HepG2 (cell line): ENCODE results near the gene ZNF691. TPM values are rescaled to one million over a fixed set of nuclear protein-coding genes. Genes with fewer than 3 reads are reported as not detected.

Source experiments
- ATAC-seq: fragments of 200-7000 bp; cut with Tn5 transposase; 3 replicates; pipeline ENCODE4 v1.9.1; 2020; ENCODE audit warnings: mild to moderate bottlenecking, moderate library complexity
- BruUV-seq: library from RNA; stranded (reverse); fragments of 400-500 nt; replicated peaks from 2 replicates; lab custom pipeline; 2021; lab: Mats Ljungman, UMichigan
- CTCF ChIA-PET: fragments of 300-600 bp; formaldehyde crosslinking; extraction: SDS; loops from one replicate; lab custom pipeline; 2021; ENCODE audit warnings: low total read pairs, inconsistent platforms, low intra/inter-chr PET ratio; lab: Yijun Ruan, JAX
- POLR2A ChIA-PET: fragments of 350-600 bp; sonication (Branson Sonifier 250); formaldehyde crosslinking; loops from one replicate; lab custom pipeline; 2020; ENCODE audit warnings: antibody characterized with exemption, inconsistent platforms; lab: Yijun Ruan, JAX
- DNase-seq: peaks from one replicate; pipeline ENCODE4 v3.0.0-alpha.2; 2015; ENCODE audit warnings: low spot score
- FAIRE-seq: peaks from 3 replicates; lab custom pipeline; 2011; peaks lifted over from hg19 to GRCh38; lab: Jason Lieb, UNC
- H2AFZ ChIP-seq: one replicate; pipeline ENCODE4 v1.6.1; 2011; ENCODE audit warnings: low read length, inconsistent platforms
- H3K27ac ChIP-seq: fragments of 300-600 bp; 3 replicates; pipeline ENCODE4 v1.8.0; 2011; ENCODE audit warnings: mixed run types, mild to moderate bottlenecking, mixed read lengths, low read length, inconsistent platforms; ENCODE audit not compliant: insufficient read depth; ENCODE audit errors: extremely low read length
- H3K27me3 ChIP-seq, 2 experiments: fragments of 200-600 bp in 1 of 2; 2 replicates in 1 of 2; 3 replicates in 1 of 2; pipeline versions ENCODE4 v1.6.0 to v1.8.0; 2011; ENCODE audit warnings: low read length in 2 of 2, mild to moderate bottlenecking in 2 of 2, moderate library complexity in 2 of 2, inconsistent platforms in 1 of 2; ENCODE audit not compliant: insufficient read depth in 2 of 2, control insufficient read depth in 1 of 2
- H3K36me3 ChIP-seq, 2 experiments: fragments of 200-600 bp in 1 of 2; replicated peaks in 1 of 2; 2 replicates in 1 of 2; 3 replicates in 1 of 2; pipeline versions ENCODE4 v1.5.1 to v1.8.0; 2011; ENCODE audit warnings: low read length in 2 of 2, inconsistent platforms in 1 of 2; ENCODE audit not compliant: insufficient read depth in 2 of 2, control insufficient read depth in 1 of 2
- H3K4me1 ChIP-seq: 2 replicates; pipeline ENCODE4 v1.5.1; 2012; ENCODE audit warnings: low read length, inconsistent platforms; ENCODE audit not compliant: insufficient read depth
- H3K4me2 ChIP-seq: 2 replicates; pipeline ENCODE4 v1.6.0; 2011; ENCODE audit warnings: low read depth, low read length, inconsistent platforms
- H3K4me3 ChIP-seq, 3 experiments: fragments of 200-600 bp in 1 of 3; sonication (generic), shearing (Covaris generic) in 1 of 3; replicated peaks in 1 of 3; 2 replicates each; pipeline ENCODE4 v1.5.1; 2011 to 2016; ENCODE audit warnings: low read length in 3 of 3, inconsistent platforms in 2 of 3, low read depth in 2 of 3, mild to moderate bottlenecking in 2 of 3, control low read depth in 1 of 3, mixed read lengths in 1 of 3; ENCODE audit not compliant: insufficient read depth in 1 of 3
- H3K79me2 ChIP-seq: one replicate; pipeline ENCODE4 v1.6.1; 2011; ENCODE audit warnings: low read length, inconsistent platforms; ENCODE audit not compliant: insufficient read depth
- H3K9ac ChIP-seq: 2 replicates; pipeline ENCODE4 v1.6.0; 2011; ENCODE audit warnings: mild to moderate bottlenecking, low read depth, low read length, inconsistent platforms; ENCODE audit not compliant: insufficient read depth
- H3K9me3 ChIP-seq: 2 replicates; pipeline ENCODE4 v1.5.1; 2012; ENCODE audit warnings: mild to moderate bottlenecking, low read length
- H4K20me1 ChIP-seq: 2 replicates; pipeline ENCODE4 v1.6.0; 2011; ENCODE audit warnings: inconsistent platforms, mild to moderate bottlenecking, low read length, moderate library complexity; ENCODE audit not compliant: insufficient read depth
- HNRNPLL ChIP-seq: fragments of 200-400 bp; formaldehyde crosslinking; IDR thresholded peaks from 2 replicates; pipeline ENCODE4 v1.6.1; 2017; ENCODE audit warnings: mild to moderate bottlenecking, low read depth, low read length; ENCODE audit not compliant: poor library complexity, severe bottlenecking
- THYN1 ChIP-seq: sonication (generic); formaldehyde crosslinking; IDR thresholded peaks from 2 replicates; pipeline ENCODE4 v1.8.1; 2023; ENCODE audit warnings: low read depth, mild to moderate bottlenecking, moderate library complexity, missing genetic modification reagents, borderline replicate concordance
- WIZ ChIP-seq: sonication (generic); formaldehyde crosslinking; IDR thresholded peaks from 2 replicates; pipeline ENCODE4 v1.5.1; 2020; ENCODE audit warnings: mild to moderate bottlenecking, missing genetic modification reagents
- ZC3H13 ChIP-seq: sonication (generic); formaldehyde crosslinking; IDR thresholded peaks from 2 replicates; pipeline ENCODE4 v1.8.1; 2023; ENCODE audit warnings: mild to moderate bottlenecking, missing genetic modification reagents, moderate library complexity
- ZMYM2 ChIP-seq: sonication (generic); formaldehyde crosslinking; IDR thresholded peaks from 2 replicates; pipeline ENCODE4 v1.8.0; 2022; ENCODE audit warnings: mild to moderate bottlenecking, missing genetic modification reagents
- ZNF274 ChIP-seq: sonication (generic); formaldehyde crosslinking; IDR thresholded peaks from 2 replicates; pipeline ENCODE4 v1.5.1; 2020; ENCODE audit warnings: mild to moderate bottlenecking, missing genetic modification reagents
- ZNF44 ChIP-seq: sonication (generic); formaldehyde crosslinking; IDR thresholded peaks from 2 replicates; pipeline ENCODE4 v1.5.1; 2020; ENCODE audit warnings: mild to moderate bottlenecking, missing genetic modification reagents
- ZNF562 ChIP-seq: sonication (generic); formaldehyde crosslinking; IDR thresholded peaks from 2 replicates; pipeline ENCODE4 v1.8.0; 2022; ENCODE audit warnings: missing genetic modification reagents, borderline replicate concordance
- WGBS: methylation state at CpG from one replicate; pipeline ENCODE4 v1.1.6; 2017; ENCODE audit warnings: low lambda C conversion rate; 5-methylcytosine and 5-hydroxymethylcytosine counted together
- in situ Hi-C: cut with HindIII; loops from 2 replicates; pipeline ENCODE4 v1.10.0; 2017; ENCODE audit warnings: low pct_unique_long_range_greater_than_20kb; ENCODE audit not compliant: extremely low pct_ligation_motif_present
- intact Hi-C: fragments of 100-400 bp; cut with micrococcal nuclease; formaldehyde crosslinking; loops from one replicate; pipeline ENCODE4 v1.10.0; 2022; ENCODE audit not compliant: unreplicated experiment
- polyA plus RNA-seq, 8 experiments: library from polyadenylated mRNA; depleted of rRNA in 3 of 8; stranded (reverse) in 7 of 8; unstranded in 1 of 8; fragments of >200 nt; fragmentation: Illumina TruSeq in 4 of 8; extraction: Trizol in 4 of 8; gene quantifications; 2 replicates each; pipeline versions ENCODE4 v1.2.1 to v1.2.3, GENCODE V29; 2011 to 2016; ENCODE audit warnings: low read depth in 4 of 8, missing spikeins in 1 of 8, mixed read lengths in 1 of 8; ENCODE audit not compliant: insufficient read depth in 1 of 8
- total RNA-seq, 5 experiments: library from RNA; depleted of rRNA; stranded (reverse); fragments of >200 nt; fragmentation: Illumina TruSeq; extraction: Trizol; gene quantifications; 2 replicates each; pipeline ENCODE4 v1.2.3, GENCODE V29; 2016; ENCODE audit warnings: low read depth in 1 of 5
- TF ChIP-seq, protein P1 (sequence below): sonication (generic); formaldehyde crosslinking; IDR thresholded peaks from 2 replicates; pipeline ENCODE4 v1.8.1; 2023; ENCODE audit warnings: mild to moderate bottlenecking, inconsistent platforms, moderate library complexity, missing genetic modification reagents, borderline replicate concordance
- TF ChIP-seq, protein P2 (sequence below): sonication (generic); formaldehyde crosslinking; IDR thresholded peaks from 2 replicates; pipeline ENCODE4 v1.9.0; 2022; ENCODE audit warnings: missing genetic modification reagents, mild to moderate bottlenecking, borderline replicate concordance
- TF ChIP-seq, protein P3 (sequence below): sonication (generic); formaldehyde crosslinking; IDR thresholded peaks from 2 replicates; pipeline ENCODE4 v1.8.1; 2023; ENCODE audit warnings: mild to moderate bottlenecking, missing genetic modification reagents
- TF ChIP-seq, protein P4 (sequence below): sonication (generic); formaldehyde crosslinking; IDR thresholded peaks from 2 replicates; pipeline ENCODE4 v1.4.0; 2020; ENCODE audit warnings: missing genetic modification reagents

The ZNF691 gene
- total and polyA plus RNA-seq, 2 of the 13 experiments (the other 11 are each of a cell fraction or from before 2014, with no cell fraction given): 7.6 to 7.8 TPM

DNA sequence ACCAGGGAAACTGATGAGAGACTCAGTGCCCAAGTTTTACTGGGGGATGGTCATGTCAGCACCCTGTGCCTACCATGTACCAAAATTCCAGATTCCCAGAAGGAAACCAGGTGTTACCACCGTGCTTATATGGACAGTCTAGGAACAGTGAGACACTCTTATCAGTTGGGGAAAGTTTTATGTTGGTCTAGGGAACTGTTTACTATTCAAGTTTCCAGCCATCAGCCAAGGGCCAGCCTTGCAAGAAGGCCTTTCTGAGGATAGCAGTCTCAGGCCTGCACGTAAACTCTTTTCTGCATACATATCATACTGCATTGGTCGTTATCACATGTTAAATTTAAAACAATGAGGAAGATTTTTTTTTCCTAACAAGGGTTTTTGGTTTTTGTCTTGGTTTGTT lies 49.0 kb upstream of the ZNF691 start:
- no peaks in the 10 kb centered on the region for H4K20me1 ChIP-seq
- no peak overlapping the region for H3K9ac ChIP-seq
- no peaks in the 10 kb centered on the region for H3K27me3 ChIP-seq
- DNase-seq (no peak), FAIRE-seq (no peak), ATAC-seq (no peak)
- no peaks in the 10 kb centered on the region for H3K4me1 ChIP-seq
- H3K36me3 ChIP-seq: no peaks in the 10 kb centered on the region
- H3K9me3 ChIP-seq: no peaks in the 10 kb centered on the region
- POLR2A ChIA-PET: no interaction called here
- in situ Hi-C loops (no loop called here), intact Hi-C loops (no loop called here)
- no peak overlapping the region for H3K4me3 ChIP-seq
- no peak overlapping the region for H3K27ac ChIP-seq
- CTCF ChIA-PET: no interaction called here
- TF ChIP-seq, protein P1, sequence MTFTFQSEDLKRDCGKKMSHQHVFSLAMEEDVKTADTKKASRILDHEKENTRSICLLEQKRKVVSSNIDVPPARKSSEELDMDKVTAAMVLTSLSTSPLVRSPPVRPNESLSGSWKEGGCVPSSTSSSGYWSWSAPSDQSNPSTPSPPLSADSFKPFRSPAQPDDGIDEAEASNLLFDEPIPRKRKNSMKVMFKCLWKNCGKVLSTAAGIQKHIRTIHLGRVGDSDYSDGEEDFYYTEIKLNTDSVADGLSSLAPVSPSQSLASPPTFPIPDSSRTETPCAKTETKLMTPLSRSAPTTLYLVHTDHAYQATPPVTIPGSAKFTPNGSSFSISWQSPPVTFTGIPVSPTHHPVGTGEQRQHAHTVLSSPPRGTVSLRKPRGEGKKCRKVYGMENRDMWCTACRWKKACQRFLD (CRISPR knock-in tag): no peak
- TF ChIP-seq WIZ (no peak), HNRNPLL (no peak), ZC3H13 (CRISPR knock-in tag) (no peak), THYN1 (CRISPR knock-in tag) (no peak), ZNF274 (CRISPR knock-in tag) (no peak), ZNF562 (no peak), ZMYM2 (CRISPR knock-in tag) (no peak), ZNF44 (no peak)
- TF ChIP-seq, protein P2, sequence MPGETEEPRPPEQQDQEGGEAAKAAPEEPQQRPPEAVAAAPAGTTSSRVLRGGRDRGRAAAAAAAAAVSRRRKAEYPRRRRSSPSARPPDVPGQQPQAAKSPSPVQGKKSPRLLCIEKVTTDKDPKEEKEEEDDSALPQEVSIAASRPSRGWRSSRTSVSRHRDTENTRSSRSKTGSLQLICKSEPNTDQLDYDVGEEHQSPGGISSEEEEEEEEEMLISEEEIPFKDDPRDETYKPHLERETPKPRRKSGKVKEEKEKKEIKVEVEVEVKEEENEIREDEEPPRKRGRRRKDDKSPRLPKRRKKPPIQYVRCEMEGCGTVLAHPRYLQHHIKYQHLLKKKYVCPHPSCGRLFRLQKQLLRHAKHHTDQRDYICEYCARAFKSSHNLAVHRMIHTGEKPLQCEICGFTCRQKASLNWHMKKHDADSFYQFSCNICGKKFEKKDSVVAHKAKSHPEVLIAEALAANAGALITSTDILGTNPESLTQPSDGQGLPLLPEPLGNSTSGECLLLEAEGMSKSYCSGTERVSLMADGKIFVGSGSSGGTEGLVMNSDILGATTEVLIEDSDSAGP: no peak
- TF ChIP-seq, protein P3, sequence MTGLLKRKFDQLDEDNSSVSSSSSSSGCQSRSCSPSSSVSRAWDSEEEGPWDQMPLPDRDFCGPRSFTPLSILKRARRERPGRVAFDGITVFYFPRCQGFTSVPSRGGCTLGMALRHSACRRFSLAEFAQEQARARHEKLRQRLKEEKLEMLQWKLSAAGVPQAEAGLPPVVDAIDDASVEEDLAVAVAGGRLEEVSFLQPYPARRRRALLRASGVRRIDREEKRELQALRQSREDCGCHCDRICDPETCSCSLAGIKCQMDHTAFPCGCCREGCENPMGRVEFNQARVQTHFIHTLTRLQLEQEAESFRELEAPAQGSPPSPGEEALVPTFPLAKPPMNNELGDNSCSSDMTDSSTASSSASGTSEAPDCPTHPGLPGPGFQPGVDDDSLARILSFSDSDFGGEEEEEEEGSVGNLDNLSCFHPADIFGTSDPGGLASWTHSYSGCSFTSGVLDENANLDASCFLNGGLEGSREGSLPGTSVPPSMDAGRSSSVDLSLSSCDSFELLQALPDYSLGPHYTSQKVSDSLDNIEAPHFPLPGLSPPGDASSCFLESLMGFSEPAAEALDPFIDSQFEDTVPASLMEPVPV: no peak
- TF ChIP-seq, protein P4, sequence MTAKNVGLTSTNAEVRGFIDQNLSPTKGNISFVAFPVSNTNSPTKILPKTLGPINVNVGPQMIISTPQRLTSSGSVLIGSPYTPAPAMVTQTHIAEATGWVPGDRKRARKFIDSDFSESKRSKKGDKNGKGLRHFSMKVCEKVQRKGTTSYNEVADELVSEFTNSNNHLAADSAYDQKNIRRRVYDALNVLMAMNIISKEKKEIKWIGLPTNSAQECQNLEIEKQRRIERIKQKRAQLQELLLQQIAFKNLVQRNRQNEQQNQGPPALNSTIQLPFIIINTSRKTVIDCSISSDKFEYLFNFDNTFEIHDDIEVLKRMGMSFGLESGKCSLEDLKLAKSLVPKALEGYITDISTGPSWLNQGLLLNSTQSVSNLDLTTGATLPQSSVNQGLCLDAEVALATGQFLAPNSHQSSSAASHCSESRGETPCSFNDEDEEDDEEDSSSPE (CRISPR knock-in tag): no peak
- H3K4me2 ChIP-seq: no peak overlapping the region
- BruUV-seq: no TSS peak
- no peaks in the 10 kb centered on the region for H3K79me2 ChIP-seq
- WGBS: 52% methylated on average over 3 of the region's 3 CpGs
- H2AFZ ChIP-seq: no peak overlapping the region
